Measurements from ENCODE around the gene APOC1.

DNA sequence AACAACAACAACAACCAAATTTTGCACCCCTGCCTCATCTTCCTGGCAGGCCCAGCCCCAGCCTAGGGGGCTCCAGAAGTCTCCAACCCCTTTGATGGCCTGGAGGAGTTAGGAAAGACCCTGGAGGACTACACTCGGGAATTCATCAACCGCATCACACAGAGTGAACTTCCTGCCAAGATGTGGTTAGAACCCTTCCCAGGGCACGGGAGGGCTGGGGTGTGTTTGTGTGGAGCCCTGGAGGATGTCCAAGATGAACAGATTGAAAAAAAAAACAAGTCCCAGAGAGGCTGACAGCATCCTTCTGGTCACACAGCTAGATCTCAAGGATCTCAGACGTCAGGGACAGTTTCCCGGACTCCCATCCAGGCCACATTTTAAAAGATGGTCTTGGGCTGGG lies 13.3 kb downstream of the APOC1 start:
- no peak for TF ChIP-seq POLR2A (IDR thresholded peaks at IDR 0.05)
- TF ChIP-seq, protein P1, sequence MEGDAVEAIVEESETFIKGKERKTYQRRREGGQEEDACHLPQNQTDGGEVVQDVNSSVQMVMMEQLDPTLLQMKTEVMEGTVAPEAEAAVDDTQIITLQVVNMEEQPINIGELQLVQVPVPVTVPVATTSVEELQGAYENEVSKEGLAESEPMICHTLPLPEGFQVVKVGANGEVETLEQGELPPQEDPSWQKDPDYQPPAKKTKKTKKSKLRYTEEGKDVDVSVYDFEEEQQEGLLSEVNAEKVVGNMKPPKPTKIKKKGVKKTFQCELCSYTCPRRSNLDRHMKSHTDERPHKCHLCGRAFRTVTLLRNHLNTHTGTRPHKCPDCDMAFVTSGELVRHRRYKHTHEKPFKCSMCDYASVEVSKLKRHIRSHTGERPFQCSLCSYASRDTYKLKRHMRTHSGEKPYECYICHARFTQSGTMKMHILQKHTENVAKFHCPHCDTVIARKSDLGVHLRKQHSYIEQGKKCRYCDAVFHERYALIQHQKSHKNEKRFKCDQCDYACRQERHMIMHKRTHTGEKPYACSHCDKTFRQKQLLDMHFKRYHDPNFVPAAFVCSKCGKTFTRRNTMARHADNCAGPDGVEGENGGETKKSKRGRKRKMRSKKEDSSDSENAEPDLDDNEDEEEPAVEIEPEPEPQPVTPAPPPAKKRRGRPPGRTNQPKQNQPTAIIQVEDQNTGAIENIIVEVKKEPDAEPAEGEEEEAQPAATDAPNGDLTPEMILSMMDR (IDR thresholded peaks at IDR 0.05), result no peak
